Muscle of arm (tissue), 12 donors: ENCODE results near the gene ATP6V0C. TPM values are rescaled to one million over a fixed set of nuclear protein-coding genes. Genes with fewer than 3 reads are reported as not detected.
A peak's percentile ranks its signal among the peaks of the same experiment; 100 is the strongest.
"Not testable (repeated sequence)": the region's sequence is repeated elsewhere in the genome, so short reads cannot be mapped to it uniquely, and the experiment has no call there.

Experiments used
- DNase-seq: peaks from one replicate; pipeline ENCODE4 v3.0.0-alpha.2; 2013
- polyA plus RNA-seq, 12 donors: library from polyadenylated mRNA; unstranded; fragments of 120-200 nt; gene quantifications; one replicate each; pipeline ENCODE4 v1.2.1, GENCODE V29; 2013; ENCODE audit not compliant: insufficient read length in 12 of 12

Gene ATP6V0C
- polyA plus RNA-seq, 12 donors, result 57.8 to 244 (median 85.7) TPM; not detected in 1

GRCh38 chr16:2472885-2473445 is 40.8 kb upstream of the ATP6V0C start:
- no peak for DNase-seq

GRCh38 chr16:2473446-2473926 is 40.3 kb upstream of the ATP6V0C start:
- DNase-seq, result no peak

GRCh38 chr16:2473999-2474876 is 39.5 kb upstream of the ATP6V0C start:
- no peak for DNase-seq

DNA sequence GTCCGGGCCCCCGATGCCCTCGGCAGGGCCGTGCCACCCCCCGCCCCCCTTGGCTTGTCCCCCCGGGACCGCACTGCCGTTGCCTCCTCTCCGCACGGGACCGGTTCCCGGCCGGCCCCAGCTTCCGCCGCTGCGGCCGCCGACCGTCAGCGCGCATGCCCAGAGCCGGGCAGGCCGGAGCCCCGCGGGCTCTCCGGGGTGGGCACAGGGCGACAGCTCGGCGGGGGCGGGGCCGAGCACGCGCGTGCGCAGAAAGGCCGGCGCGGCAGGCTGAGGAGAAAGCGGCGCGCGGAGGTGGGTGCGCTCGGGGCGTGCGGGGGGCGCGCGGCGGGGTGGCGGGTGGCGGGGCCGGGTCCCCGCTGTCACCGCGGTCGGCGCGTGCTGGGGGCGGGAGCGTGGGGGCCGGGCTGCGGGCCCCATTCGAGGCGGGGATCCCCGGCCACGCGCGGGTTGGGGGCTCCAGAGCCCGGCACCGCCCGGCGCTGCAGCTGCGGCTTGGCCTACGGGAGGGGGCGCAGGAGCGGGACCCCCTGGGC is 38.8 kb upstream of the ATP6V0C start, which contains the start of gene TBC1D24:
Gene TBC1D24 (plus strand): TSS at position 251 of the 536 bp plus-strand sequence. CDS start 21,022 bp downstream, outside the sequence.
- DNase-seq, result peak; percentile 86

DNA sequence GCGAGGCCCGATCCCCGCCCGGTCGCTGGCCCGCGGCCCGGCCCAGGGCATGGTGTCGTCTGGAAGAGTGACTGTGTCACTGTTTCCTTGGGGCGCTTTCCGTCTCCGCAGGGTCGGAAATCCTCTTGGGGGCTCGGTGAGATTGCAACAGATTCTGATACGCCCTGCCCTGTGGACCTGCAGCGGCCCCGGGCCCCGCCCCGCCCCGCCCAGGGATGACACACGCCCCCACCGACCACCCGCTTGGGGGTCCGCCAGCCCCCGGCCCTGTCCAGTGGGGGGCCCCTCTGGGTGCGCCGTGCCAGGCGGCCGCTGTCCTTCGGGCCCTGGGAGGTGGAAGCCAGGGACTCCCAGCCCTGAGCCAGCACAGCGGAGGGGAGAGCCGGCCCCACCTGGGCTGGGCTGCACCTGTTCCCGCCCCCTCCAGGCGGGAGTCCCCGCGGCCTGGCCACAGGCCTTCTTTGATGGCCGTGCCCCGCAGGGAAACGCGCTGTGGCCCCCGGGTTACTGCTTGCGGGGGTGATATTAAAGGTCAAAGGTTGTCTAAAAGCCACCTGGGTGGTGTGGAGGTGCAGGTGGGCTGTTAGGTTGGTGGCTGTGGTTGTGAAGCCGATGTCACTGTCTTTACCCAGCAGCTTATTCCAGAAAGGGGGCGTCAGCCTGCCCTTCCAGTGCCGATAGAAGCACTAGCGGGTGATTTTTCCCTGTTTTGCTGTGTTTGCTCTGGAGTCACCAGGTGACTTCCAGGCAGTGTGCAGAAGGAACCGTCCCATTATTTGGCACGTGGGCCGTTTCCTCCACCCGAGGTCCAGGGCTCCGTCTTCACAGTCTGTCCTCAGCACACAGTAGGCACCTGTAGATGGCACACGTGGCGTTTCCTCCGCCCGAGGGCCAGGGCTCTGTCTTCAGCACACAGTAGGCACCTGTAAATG is 38.1 kb upstream of the ATP6V0C start:
- no peak for DNase-seq

GRCh38 chr16:2476345-2476720 is 37.4 kb upstream of the ATP6V0C start:
- DNase-seq, result no peak

DNA sequence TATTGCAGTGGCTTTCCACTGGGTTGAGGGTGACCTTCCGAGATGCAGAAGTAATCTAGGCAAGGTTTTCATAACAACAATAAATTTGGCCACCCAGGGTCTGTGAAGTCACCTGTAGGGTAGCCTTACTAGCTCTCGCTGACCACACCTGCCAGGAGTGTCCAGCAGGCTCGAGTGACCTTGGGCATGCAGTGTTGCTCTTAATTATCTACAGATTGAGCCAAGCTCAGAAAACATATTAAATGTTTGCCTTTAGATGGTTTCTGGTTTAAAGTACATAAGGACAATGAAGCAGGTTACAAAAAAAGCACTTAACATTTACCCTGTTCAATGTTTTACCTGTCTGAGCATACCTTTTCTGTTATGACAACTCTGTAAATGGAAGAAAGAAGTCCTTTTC is 37.0 kb upstream of the ATP6V0C start:
- no peak for DNase-seq

DNA sequence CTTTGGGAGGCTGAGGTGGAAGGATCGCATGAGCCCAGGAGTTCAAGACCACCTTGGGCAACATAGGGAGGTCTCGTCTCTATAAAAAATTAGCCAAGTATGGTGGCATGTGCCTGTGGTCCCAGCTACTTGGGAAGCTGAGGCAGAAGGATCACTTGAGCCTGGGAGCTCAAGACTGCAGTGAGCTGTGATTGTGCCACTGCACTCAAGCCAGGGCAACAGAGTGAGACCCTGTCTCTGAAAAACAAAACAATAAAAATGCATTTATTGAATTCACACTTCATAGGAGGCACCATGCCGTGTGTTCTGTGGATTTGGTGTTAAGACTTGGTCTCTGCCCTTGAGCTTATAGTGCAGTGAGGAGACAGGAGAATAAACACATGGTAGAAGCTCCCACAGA is 36.4 kb upstream of the ATP6V0C start:
- no peak for DNase-seq

DNA sequence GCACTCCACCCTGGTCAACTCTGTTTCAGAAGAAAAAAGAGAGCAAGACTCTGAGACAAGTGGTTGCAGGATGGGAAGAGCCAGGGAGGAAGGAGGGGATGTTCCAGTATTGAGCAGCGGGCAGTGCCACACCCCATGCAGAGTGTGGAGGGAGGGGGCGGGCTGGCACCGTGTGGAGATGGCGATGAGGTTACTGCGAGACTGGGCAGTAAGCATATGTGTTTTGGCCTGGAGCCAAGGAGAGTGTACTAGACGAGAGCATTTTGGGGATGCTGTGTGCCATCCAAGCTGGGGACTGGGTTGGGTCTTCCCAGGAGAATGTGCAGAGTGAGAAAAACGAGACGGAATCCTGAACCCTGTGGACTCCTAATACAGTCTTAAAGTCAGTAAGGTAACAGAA is 35.5 kb upstream of the ATP6V0C start:
- DNase-seq, result no peak

GRCh38 chr16:2479996-2480395 is 33.8 kb upstream of the ATP6V0C start:
- DNase-seq, result not testable (repeated sequence)

GRCh38 chr16:2480948-2481347 is 32.8 kb upstream of the ATP6V0C start:
- no peak for DNase-seq

DNA sequence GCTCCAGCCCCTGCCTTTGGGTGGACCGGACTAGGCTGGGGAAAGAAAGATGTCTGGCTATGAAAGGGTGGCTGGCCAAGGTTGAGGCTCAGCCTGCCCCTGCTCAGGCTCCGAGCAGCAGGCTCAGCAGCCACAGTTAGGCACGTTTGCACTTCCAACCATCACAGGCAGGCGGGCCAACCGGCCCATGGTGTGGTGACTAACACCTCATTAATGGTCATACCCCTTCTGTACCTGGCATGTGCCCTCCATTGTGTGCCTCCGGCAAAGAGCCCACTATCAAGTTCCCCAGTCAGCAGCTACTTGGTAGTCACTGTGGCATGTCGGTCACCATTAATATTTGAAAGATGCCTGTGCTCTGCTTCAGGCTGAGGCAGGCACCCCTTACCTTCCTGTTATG is 32.1 kb upstream of the ATP6V0C start:
- DNase-seq, result no peak

- DNase-seq, result no peak
Observed at GRCh38 chr16:2482249-2482648, 31.5 kb upstream of the ATP6V0C start.

GRCh38 chr16:2482708-2483534 is 30.8 kb upstream of the ATP6V0C start:
- no peak for DNase-seq

DNA sequence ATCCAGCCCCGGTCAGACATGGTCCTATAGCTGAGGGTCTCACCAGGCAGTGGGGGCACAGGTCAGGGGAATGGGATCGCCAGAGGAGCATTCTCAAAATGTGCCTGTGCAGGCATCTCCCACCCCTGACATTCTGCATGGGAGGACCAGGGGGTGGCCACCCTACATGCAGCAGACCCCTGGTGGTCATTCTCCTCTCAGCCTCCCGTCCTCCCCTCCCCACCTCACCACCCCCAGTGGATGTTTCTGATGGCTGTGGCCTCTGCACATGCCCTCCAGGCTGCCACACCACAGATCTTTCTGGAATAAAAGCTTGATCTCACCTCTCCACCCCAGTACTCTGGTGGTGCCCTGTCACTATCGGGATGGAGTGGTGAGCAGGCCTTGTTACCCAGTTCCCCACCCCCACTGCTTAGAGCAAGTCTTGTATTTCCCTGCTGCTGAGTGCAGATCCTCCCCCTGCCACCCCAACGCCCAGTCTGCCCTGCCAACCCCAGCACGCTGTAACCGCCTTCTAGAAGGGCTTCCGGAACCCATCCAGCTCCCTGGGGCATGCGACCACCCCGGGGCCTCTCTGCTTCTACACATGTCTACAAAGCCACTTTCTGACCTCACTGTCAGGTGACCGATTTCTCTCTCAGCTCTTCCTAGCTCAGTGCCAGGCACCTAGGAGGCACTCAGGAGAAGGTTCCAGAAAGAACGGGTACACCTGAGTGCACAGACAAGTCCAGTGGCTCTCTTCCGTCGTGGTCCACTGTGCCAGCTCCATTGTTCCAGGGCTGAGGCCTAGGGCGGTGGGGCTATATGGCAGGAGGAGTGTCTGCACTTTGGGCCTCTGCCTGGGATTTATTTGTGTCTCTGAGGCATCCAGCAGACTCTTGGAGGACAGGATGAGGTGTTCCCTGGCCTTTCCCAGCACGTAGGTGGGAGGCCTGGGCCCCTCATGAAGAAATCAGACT is 29.5 kb upstream of the ATP6V0C start:
- DNase-seq, result no peak

DNA sequence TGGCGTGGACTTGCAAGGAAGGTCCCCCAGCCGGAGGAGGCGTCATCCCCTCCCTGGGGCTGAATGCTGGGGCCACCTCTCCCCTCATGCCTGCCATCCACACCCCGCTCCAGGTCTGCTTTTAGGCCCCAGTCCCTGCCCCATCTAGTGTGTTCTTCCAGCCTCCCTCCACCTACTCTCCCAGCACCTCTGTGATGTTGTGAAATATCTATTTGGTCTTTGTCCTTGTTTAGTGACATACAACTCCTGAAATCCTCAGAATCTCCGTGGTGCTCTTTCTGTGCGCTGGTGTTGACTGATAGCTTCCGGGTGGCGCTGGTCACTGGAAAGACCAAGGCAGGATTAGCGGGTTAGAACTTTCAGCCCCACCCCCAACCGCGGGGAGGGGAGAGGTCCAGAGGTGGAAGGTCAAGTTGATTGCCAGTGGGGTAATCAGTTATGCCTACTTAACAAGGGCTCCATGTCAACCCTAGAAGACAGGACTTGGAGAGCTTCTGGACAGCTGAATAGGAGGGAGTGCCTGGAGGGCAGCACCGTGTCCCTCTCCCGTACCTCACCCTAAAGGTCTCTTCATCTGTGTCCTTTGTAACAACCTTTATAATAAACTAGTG is 28.7 kb upstream of the ATP6V0C start:
- no peak for DNase-seq

- no peak for DNase-seq
Observed at GRCh38 chr16:2485811-2486507, 27.8 kb upstream of the ATP6V0C start.
